Heart right ventricle (tissue), 16 donors: ENCODE results near the gene CNTN5. TPM values are rescaled to one million over a fixed set of nuclear protein-coding genes. Genes with fewer than 3 reads are reported as not detected.

ENCODE experiments used
- ATAC-seq, 8 donors: fragments of 200-7000 bp; cut with Tn5 transposase; one replicate each; pipeline ENCODE4 v1.9.1; 2020; ENCODE audit warnings: mild to moderate bottlenecking in 8 of 8, moderate library complexity in 8 of 8, moderate number of reproducible peaks in 1 of 8
- DNase-seq, 2 donors: peaks; one replicate each; pipeline ENCODE4 v3.0.0-alpha.2; 2020
- H3K27ac ChIP-seq, 10 donors: fragments of 200-600 bp; sonication (generic) in 2 of 10; one replicate each; pipeline versions ENCODE4 v1.5.0 to v1.8.0; 2020 to 2022; ENCODE audit warnings: mild to moderate bottlenecking in 3 of 10
- H3K27me3 ChIP-seq, 7 donors: fragments of 200-600 bp; one replicate each; pipeline ENCODE4 v1.8.0; 2021 to 2022; ENCODE audit warnings: mild to moderate bottlenecking in 2 of 7
- H3K36me3 ChIP-seq, 9 donors: fragments of 200-600 bp; sonication (generic) in 1 of 9; one replicate each; pipeline versions ENCODE4 v1.5.0 to v1.8.0; 2020 to 2022; ENCODE audit warnings: mild to moderate bottlenecking in 2 of 9
- H3K4me1 ChIP-seq, 9 donors: fragments of 200-600 bp; sonication (generic) in 1 of 9; one replicate each; pipeline versions ENCODE4 v1.5.0 to v1.8.0; 2020 to 2022; ENCODE audit warnings: mild to moderate bottlenecking in 4 of 9
- H3K4me3 ChIP-seq, 10 donors: fragments of 200-600 bp; sonication (generic) in 2 of 10; one replicate each; pipeline versions ENCODE4 v1.5.0 to v1.8.0; 2020 to 2022; ENCODE audit warnings: mild to moderate bottlenecking in 7 of 10, moderate library complexity in 2 of 10
- H3K9me3 ChIP-seq, 11 donors: fragments of 200-600 bp in 10 of 11; sonication (generic) in 2 of 11; one replicate each; pipeline versions ENCODE4 v1.5.0 to v1.8.0; 2013 to 2022; ENCODE audit warnings: mild to moderate bottlenecking in 2 of 11, control low read depth in 1 of 11, moderate library complexity in 1 of 11
- CTCF ChIP-seq, 9 donors: fragments of 200-600 bp; sonication (generic) in 2 of 9; IDR thresholded peaks; one replicate each; pipeline versions ENCODE4 v1.5.0 to v1.8.0; 2021 to 2022; ENCODE audit warnings: antibody characterized with exemption in 9 of 9, mild to moderate bottlenecking in 5 of 9, moderate library complexity in 1 of 9
- WGBS, 2 donors: extraction: QIAGEN DNeasy Blood & Tissue Kit; methylation state at CpG; one replicate each; pipeline ENCODE4 v1.1.7; 2013; ENCODE audit warnings: inconsistent platforms in 1 of 2; 5-methylcytosine and 5-hydroxymethylcytosine counted together
- intact Hi-C, 10 donors: fragments of 100-400 bp; cut with DNase I; formaldehyde crosslinking; loops; one replicate each; pipeline versions ENCODE4 v1.11.1 to v1.14.2; 2022
- polyA plus RNA-seq, 2 donors: library from polyadenylated mRNA; stranded (reverse); fragments of 200-250 nt; gene quantifications; one replicate each; pipeline ENCODE4 v1.2.3, GENCODE V29; 2013
- total RNA-seq, 10 donors: library from RNA; stranded (reverse); fragmentation: NEBNext Ultra II Directional in 3 of 10; extraction: Animal tissue kit (Norgen Biotek cat#: 25700) in 3 of 10; gene quantifications; one replicate each; pipeline versions ENCODE4 v1.2.1 to v1.2.4, GENCODE V29; 2021 to 2023
- donor health status: Arrhythmogenic right ventricular cardiomyopathy.
- donor health status: ischemic (EF 13 %, LVEDD 7.1; RV severe dilation, severe dysfunction).
- donor health status: healthy with polysubstance abuse.
- donor health status: DM: no; HTN: yes; CAD: no.
- donor health status: DM: no; HTN: no; CAD: no.
- donor health status: ischemic (EF 25% LVEDD 6.9; RV normal size, moderate dysfunction).
- donor health status: ischemic (EF 25% LVEDD 5.7; RV mildly dilated, moderate dysfunction).
- donor health status: healthy.
- donor health status: DM: yes; HTN: yes; CAD: no.
- donor health status: Ischemic cardiomyopathy.
- donor health status: ischemic (EF 35%, LVEDD 5.7; RV mildly dilated, moderate dysfunction).
- donor health status: nonischemic (EF 11% LVEDD 7.7; RV severe dilation, severe dysfunction).
- donor health status: DM: yes; HTN: yes; CAD: no.
- donor health status: PGD.
- donor health status: ischemic (EF 29% LVEDD 5.4; RV normal size, mild dysfunction).
- donor health status: nonischemic (EF 23%, LVEDD 6.1; RV moderate dilation, normal function).

Gene CNTN5
- total and polyA plus RNA-seq, 12 donors: 0.05 to 0.35 (median 0.17) TPM; not detected in 6

- no peaks in the 10 kb centered on the region for H3K4me1 ChIP-seq
- DNase-seq (no peak), ATAC-seq (no peak)
- H3K36me3 ChIP-seq: no peaks in the 10 kb centered on the region
- WGBS, 2 donors: 61 to 69% methylated on average over 6 of the region's 6 CpGs
- intact Hi-C loops: no loop called here
- H3K27me3 ChIP-seq: no peaks in the 10 kb centered on the region
- no peak overlapping the region for H3K27ac ChIP-seq
- TF ChIP-seq CTCF (IDR thresholded peaks at IDR 0.05): no peak
- peaks cover 0 to 31% (median 7%) of the 10 kb centered on the region in 11 donors for H3K9me3 ChIP-seq
- no peak overlapping the region for H3K4me3 ChIP-seq
Observed at GRCh38 chr11:99693941-99694492, 673.3 kb downstream of the CNTN5 start.

- ATAC-seq (no peak), DNase-seq (no peak)
- no peak overlapping the region for H3K27ac ChIP-seq
- TF ChIP-seq CTCF (IDR thresholded peaks at IDR 0.05): no peak
- H3K4me1 ChIP-seq: no peaks in the 10 kb centered on the region
- H3K9me3 ChIP-seq: peaks cover 0 to 28% (median 7%) of the 10 kb centered on the region in 11 donors
- H3K27me3 ChIP-seq: no peaks in the 10 kb centered on the region
- intact Hi-C loops: no loop called here
- no peaks in the 10 kb centered on the region for H3K36me3 ChIP-seq
- no peak overlapping the region for H3K4me3 ChIP-seq
Observed at GRCh38 chr11:99695106-99695505, 674.4 kb downstream of the CNTN5 start.

- Histone ChIP-seq H3K27me3 (no peaks in the 10 kb centered on the region), H3K4me1 (no peaks in the 10 kb centered on the region), H3K4me3 (no peak overlapping the region), H3K9me3 (no peaks in the 10 kb centered on the region), H3K36me3 (no peaks in the 10 kb centered on the region), H3K27ac (no peak overlapping the region)
- ATAC-seq (no peak), DNase-seq (no peak)
- no peak for TF ChIP-seq CTCF (IDR thresholded peaks at IDR 0.05)
- intact Hi-C loops: no loop called here
- WGBS, 2 donors: 64 to 67% methylated on average over 1 of the region's 1 CpG
Observed at GRCh38 chr11:99706848-99707247, 686.1 kb downstream of the CNTN5 start.

- ATAC-seq (no peak), DNase-seq (no peak)
- no peaks in the 10 kb centered on the region for H3K36me3 ChIP-seq
- H3K27me3 ChIP-seq: no peaks in the 10 kb centered on the region
- peaks cover 0 to 7% (median 0%) of the 10 kb centered on the region in 11 donors for H3K9me3 ChIP-seq
- no peak overlapping the region for H3K27ac ChIP-seq
- no peak overlapping the region for H3K4me3 ChIP-seq
- TF ChIP-seq CTCF (IDR thresholded peaks at IDR 0.05): no peak
- 66 to 79% methylated on average over 3 of the region's 3 CpGs for WGBS, 2 donors
- intact Hi-C loops: no loop called here
- no peaks in the 10 kb centered on the region for H3K4me1 ChIP-seq
Observed at GRCh38 chr11:99708928-99709672, 688.4 kb downstream of the CNTN5 start.
